GM12878 (cell line): ENCODE data around the gene TSPAN5. TPM values are rescaled to one million over a fixed set of nuclear protein-coding genes. Genes with fewer than 3 reads are reported as not detected.
A peak's percentile ranks its signal among the peaks of the same experiment; 100 is the strongest.

Source experiments
- ATF7 ChIP-seq: fragments of 450-650 bp; IDR thresholded peaks from 2 replicates; pipeline ENCODE4 v1.6.1; 2016; ENCODE audit warnings: low read depth, mild to moderate bottlenecking
- CBX5 ChIP-seq: sonication (generic); IDR thresholded peaks from 2 replicates; pipeline ENCODE4 v1.6.1; 2016; ENCODE audit warnings: low read depth, moderate library complexity, mild to moderate bottlenecking, inconsistent platforms
- EGR1 ChIP-seq, 2 experiments: IDR thresholded peaks; 1 replicate in 1 of 2; 2 replicates in 1 of 2; pipeline ENCODE4 v1.6.1; 2011 to 2012; ENCODE audit warnings: low read depth in 2 of 2, low read length in 2 of 2, borderline replicate concordance in 1 of 2, mild to moderate bottlenecking in 1 of 2, moderate library complexity in 1 of 2
- ELK1 ChIP-seq: IDR thresholded peaks from 2 replicates; pipeline ENCODE4 v1.6.1; 2012; ENCODE audit warnings: low read depth, low read length, improper control_type of control experiment
- ETV6 ChIP-seq, 2 experiments: fragments of 450-650 bp in 1 of 2; IDR thresholded peaks in 1 of 2; conservative IDR thresholded peaks in 1 of 2; 2 replicates each; pipeline ENCODE4 v1.6.1; 2014; ENCODE audit warnings: antibody characterized with exemption in 1 of 2, borderline replicate concordance in 1 of 2, low read depth in 1 of 2, mild to moderate bottlenecking in 1 of 2, moderate library complexity in 1 of 2
- EZH2 ChIP-seq: IDR thresholded peaks from 2 replicates; pipeline ENCODE4 v1.6.1; 2012; ENCODE audit warnings: low read depth, mild to moderate bottlenecking, control low read depth, inconsistent platforms, low read length, borderline replicate concordance; ENCODE audit not compliant: control insufficient read depth
- JUND ChIP-seq: IDR thresholded peaks from 2 replicates; pipeline ENCODE4 v1.6.1; 2012; ENCODE audit warnings: low read depth, mild to moderate bottlenecking, low read length, improper control_type of control experiment, moderate library complexity
- KDM1A ChIP-seq: fragments of 200-600 bp; sonication (generic); IDR thresholded peaks from 2 replicates; pipeline ENCODE4 v1.6.1; 2016; ENCODE audit warnings: borderline replicate concordance
- NFYA ChIP-seq: IDR thresholded peaks from 2 replicates; pipeline ENCODE4 v1.6.1; 2011; ENCODE audit warnings: low read depth, mild to moderate bottlenecking, low read length, improper control_type of control experiment, borderline replicate concordance
- NRF1 ChIP-seq: conservative IDR thresholded peaks from 2 replicates; pipeline ENCODE4 v1.6.1; 2011; ENCODE audit warnings: mild to moderate bottlenecking, low read depth, low read length, improper control_type of control experiment
- POLR2AphosphoS5 ChIP-seq: IDR thresholded peaks from 2 replicates; pipeline ENCODE4 v1.6.1; 2011; ENCODE audit warnings: mild to moderate bottlenecking, low read length, inconsistent platforms
- TCF12 ChIP-seq: IDR thresholded peaks from 2 replicates; pipeline ENCODE4 v1.6.1; 2011; ENCODE audit warnings: low read depth, mild to moderate bottlenecking, low read length
- ZNF622 ChIP-seq: fragments of 450-650 bp; IDR thresholded peaks from 2 replicates; pipeline ENCODE4 v1.6.1; 2017; ENCODE audit warnings: mild to moderate bottlenecking, inconsistent platforms
- ZNF687 ChIP-seq: fragments of 450-650 bp; IDR thresholded peaks from 2 replicates; pipeline ENCODE4 v1.6.1; 2017; ENCODE audit warnings: mild to moderate bottlenecking, moderate library complexity
- polyA plus RNA-seq, 11 experiments: library from polyadenylated mRNA; depleted of rRNA in 4 of 11; unstranded in 6 of 11; stranded (reverse) in 5 of 11; fragments of >200 nt; fragmentation: Nextera tagmentation in 4 of 11; fragmentation: Illumina TruSeq in 1 of 11; extraction: Ambion mirVana in 4 of 11; extraction: Trizol in 1 of 11; gene quantifications; 1 replicate in 1 of 11; 2 replicates in 10 of 11; pipeline versions ENCODE4 v1.2.1 to v1.2.3, GENCODE V29; 2011 to 2016; ENCODE audit warnings: inconsistent platforms in 2 of 11, missing spikeins in 2 of 11, low read depth in 1 of 11
- total RNA-seq, 4 experiments: library from RNA; depleted of rRNA in 3 of 4; stranded (reverse); fragments of >200 nt in 3 of 4; fragmentation: Illumina TruSeq in 1 of 4; extraction: Trizol in 1 of 4; gene quantifications; 2 replicates each; pipeline versions ENCODE4 v1.2.1 to v1.2.3, GENCODE V29; 2013 to 2021
- TF ChIP-seq, protein P1 (sequence below): IDR thresholded peaks from 2 replicates; pipeline ENCODE4 v1.6.1; 2011; ENCODE audit warnings: borderline replicate concordance, low read depth, mild to moderate bottlenecking, moderate library complexity, mixed read lengths, low read length; ENCODE audit not compliant: insufficient read depth; ENCODE audit errors: extremely low read length
- TF ChIP-seq, protein P2 (sequence below): fragments of 450-650 bp; formaldehyde crosslinking; IDR thresholded peaks from 2 replicates; pipeline ENCODE4 v1.4.0; 2022; ENCODE audit warnings: mild to moderate bottlenecking, moderate library complexity

TSPAN5 gene
- total and polyA plus RNA-seq, 10 of the 15 experiments (the other 5 are each of a cell fraction or from before 2014, with no cell fraction given), result 0.09 to 8.2 (median 0.27) TPM

DNA sequence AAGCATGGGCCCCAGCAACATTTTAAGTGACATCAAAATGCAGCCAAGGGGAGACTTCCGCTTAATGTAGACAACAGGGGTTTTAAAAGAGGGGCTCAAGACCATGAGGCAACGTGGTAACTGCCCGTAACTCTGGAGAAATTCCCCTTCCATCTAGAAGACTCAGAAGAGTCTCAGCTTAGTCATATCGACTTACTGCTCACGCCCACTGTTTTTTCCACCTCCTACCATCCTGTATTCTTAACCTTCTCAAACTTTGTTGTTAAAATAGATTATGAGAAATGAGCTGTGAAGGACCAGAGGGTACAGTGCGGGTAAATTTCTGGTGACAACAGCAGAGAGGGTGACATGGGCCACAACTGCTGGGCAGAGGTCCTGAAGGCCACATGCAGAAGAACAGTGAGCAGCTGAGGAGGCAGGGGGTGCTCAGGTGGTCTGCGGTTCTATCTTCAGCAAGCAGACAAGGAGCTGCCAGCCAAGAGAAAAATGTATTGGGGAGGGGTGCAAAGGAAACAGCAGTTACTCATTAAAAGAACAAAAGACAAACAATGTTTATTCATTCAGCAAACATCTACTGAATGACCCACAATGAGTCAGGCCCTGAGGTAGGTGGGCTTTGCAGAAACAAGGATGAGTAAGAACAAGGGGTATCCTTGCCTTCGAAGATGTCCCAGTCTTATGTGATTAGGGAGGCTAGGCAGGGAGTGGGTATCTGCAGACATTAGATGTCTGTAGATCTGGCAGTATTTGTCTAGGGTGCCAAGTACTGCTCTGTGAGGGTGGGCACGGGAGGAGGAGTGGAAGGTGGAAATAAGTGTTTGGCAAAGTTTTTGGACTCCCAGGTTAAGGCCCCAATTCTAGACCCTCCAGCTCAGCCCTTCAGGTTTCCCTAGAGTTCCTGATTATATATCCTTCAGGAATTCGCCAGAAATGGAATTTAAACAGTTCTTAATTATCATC is 175.3 kb downstream of the TSPAN5 start (continued):
- TF ChIP-seq ELK1, result 0 out of 2 replicates have a peak, but pooled peaks have one; percentile 24
- no peak for TF ChIP-seq ZNF622
- TF ChIP-seq ZNF687, result no peak
- TF ChIP-seq, protein P1, sequence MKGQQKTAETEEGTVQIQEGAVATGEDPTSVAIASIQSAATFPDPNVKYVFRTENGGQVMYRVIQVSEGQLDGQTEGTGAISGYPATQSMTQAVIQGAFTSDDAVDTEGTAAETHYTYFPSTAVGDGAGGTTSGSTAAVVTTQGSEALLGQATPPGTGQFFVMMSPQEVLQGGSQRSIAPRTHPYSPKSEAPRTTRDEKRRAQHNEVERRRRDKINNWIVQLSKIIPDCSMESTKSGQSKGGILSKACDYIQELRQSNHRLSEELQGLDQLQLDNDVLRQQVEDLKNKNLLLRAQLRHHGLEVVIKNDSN, result no peak
- TF ChIP-seq EGR1 (IDR thresholded peaks at IDR 0.05; ENCODE audit: borderline replicate concordance in 1 of 2, low read depth in 2 of 2, low read length in 2 of 2), result peak in 1 of 2 experiments; percentile 45; a peak in 1 of 3 replicates
- peak; percentile 72; the same call in 1 of the 2 replicates for TF ChIP-seq JUND
- TF ChIP-seq NFYA, result no peak
- no peak for TF ChIP-seq KDM1A
- no peak for TF ChIP-seq EZH2
- peak in 1 of 2 experiments; percentile 76; a peak in 1 of 4 replicates for TF ChIP-seq ETV6 (conservative IDR thresholded peaks at IDR 0.05 in 1 of 2, IDR thresholded peaks at IDR 0.05 in 1 of 2; ENCODE audit: borderline replicate concordance in 1 of 2, low read depth in 1 of 2)
- TF ChIP-seq, protein P2, sequence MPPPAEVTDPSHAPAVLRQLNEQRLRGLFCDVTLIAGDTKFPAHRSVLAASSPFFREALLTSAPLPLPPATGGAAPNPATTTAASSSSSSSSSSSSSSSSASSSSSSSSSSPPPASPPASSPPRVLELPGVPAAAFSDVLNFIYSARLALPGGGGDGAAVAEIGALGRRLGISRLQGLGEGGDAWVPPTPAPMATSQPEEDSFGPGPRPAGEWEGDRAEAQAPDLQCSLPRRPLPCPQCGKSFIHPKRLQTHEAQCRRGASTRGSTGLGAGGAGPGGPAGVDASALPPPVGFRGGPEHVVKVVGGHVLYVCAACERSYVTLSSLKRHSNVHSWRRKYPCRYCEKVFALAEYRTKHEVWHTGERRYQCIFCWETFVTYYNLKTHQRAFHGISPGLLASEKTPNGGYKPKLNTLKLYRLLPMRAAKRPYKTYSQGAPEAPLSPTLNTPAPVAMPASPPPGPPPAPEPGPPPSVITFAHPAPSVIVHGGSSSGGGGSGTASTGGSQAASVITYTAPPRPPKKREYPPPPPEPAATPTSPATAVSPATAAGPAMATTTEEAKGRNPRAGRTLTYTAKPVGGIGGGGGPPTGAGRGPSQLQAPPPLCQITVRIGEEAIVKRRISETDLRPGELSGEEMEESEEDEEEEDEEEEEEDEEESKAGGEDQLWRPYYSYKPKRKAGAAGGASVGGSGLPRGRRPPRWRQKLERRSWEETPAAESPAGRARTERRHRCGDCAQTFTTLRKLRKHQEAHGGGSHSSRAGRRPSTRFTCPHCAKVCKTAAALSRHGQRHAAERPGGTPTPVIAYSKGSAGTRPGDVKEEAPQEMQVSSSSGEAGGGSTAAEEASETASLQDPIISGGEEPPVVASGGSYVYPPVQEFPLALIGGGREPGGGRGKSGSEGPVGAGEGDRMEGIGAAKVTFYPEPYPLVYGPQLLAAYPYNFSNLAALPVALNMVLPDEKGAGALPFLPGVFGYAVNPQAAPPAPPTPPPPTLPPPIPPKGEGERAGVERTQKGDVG (CRISPR knock-in tag), result no peak
- 0 out of 2 replicates have a peak, but pooled peaks have one; percentile 49 for TF ChIP-seq CBX5
- TF ChIP-seq NRF1, result no peak
- no peak for TF ChIP-seq TCF12
- no peak for TF ChIP-seq POLR2AphosphoS5
- TF ChIP-seq ATF7, result peak; percentile 57; the same call in 1 of the 2 replicates
